ENCODE results near the gene ANO1.

- TF ChIP-seq CTCF (IDR thresholded peaks at IDR 0.05): no peak
- no peak for TF ChIP-seq POLR2A (IDR thresholded peaks at IDR 0.05)
Measured at GRCh38 chr11:70131606-70132190, 53.6 kb downstream of the ANO1 start.
